ENCODE data around the gene DNAJA1.

GRCh38 chr9:33023661-33024060 is 1.4 kb upstream of the DNAJA1 start:
- TF ChIP-seq POLR2AphosphoS5 (IDR thresholded peaks at IDR 0.05; ENCODE audit: low read depth, low read length) (no peak), POLR2A (IDR thresholded peaks at IDR 0.05; ENCODE audit: low read depth, low read length) (no peak), TAF1 (IDR thresholded peaks at IDR 0.05; ENCODE audit: borderline replicate concordance, low read depth, low read length) (no peak)

All from GM12892 (cell line).